NCI-H2081 treated with DMSO at 0.1 percent for 48 hours (cell line): ENCODE measurements around the gene DMAC2.
"Not testable (repeated sequence)": the region's sequence is repeated elsewhere in the genome, so short reads cannot be mapped to it uniquely, and the experiment has no call there.

Experiments
- DNase-seq: peaks from one replicate; lab custom pipeline; 2025; lab: John Stamatoyannopoulos, UW

The DMAC2 gene

DNA sequence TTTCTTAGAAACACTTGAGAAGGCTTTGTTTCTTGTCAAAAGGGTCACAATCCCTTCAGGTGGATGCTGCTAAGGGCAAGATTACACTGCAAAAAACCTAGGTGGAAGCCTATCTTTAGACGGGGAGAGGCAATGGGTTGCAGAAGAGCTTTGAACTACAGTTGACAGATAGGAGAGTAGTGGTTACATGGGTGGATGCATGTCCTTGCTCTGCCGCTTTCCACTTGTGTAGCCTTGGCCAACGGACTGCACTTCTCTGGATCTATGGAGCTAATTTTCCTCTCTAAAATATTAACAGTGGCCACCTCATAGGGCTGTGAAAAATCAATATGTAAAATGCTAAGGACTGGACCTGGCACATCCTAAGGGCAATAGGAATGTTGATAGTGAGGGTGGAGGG is 41.1 kb downstream of the DMAC2 start:
- no peak for DNase-seq

GRCh38 chr19:41398050-41398418 is 41.7 kb downstream of the DMAC2 start:
- no peak for DNase-seq

GRCh38 chr19:41397086-41398049 is 42.3 kb downstream of the DMAC2 start, which contains the start of the genes BCKDHA and EXOSC5:
Gene BCKDHA, plus strand, starts transcription at chr19:41397818. Its CDS starts 10 bp downstream, at chr19:41397828.
Gene EXOSC5, minus strand, starts transcription at chr19:41397359. Its CDS starts 31 bp downstream, at chr19:41397328.
- DNase-seq: peak; percentile 97

DNA sequence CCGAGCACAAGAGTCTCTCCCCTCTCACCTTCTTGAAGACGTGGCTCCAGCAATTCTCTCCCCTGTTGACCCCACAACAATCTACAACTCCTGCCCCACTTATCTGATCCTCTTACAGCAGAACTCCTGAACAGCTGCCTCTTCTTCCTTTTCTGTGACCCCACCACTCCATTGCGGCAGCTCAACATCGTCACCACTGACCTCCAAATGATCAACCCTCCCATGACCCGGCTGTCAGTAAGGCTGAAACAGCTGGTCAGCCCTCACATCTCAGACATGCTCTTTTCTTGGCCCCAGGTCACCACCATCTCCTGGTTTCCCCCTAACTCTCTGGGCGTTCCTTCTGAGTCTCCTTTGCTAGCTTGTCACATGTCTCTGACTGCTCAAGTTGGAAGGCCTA is 44.4 kb downstream of the DMAC2 start:
- no peak for DNase-seq

DNA sequence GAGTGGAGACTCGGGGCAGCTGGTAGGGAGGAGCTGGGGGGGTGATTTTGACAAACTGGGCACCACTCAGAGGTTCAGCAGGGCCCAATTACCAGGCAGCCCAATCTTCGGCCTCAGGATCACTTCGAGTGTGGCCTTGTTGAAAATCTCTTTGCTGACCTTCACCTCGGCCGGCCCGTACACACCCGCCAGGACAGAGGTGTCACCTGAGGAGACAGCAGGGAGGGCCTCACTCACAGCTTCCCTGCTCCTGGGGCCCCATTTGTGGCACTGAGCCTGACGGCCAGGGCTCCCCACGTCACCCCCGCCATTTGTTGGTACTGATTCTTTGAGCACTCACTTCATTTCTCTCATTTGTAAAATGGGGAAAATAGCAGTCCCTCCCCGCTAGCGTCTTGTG is 46.9 kb downstream of the DMAC2 start:
- DNase-seq: no peak

DNA sequence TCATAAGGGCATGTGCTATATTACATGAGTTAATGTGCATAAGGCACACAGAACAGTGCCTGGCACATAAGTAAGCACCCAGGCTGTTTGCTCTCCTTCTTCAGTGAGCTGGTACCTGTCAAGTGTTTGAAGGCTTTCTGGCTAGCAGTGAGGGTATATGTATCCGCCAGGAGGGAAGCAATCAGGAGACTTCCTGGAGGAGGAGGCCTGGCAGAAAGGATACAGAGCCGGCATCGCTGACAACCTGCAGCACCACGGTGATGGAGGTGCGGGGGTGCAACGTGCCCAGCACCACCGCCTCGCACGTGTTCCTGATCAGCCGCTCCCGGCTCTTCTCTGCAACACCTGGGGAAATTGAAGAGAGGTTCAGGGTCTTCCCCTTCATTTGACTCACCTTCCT is 48.1 kb downstream of the DMAC2 start:
- DNase-seq: no peak

- DNase-seq: no peak
Measured at GRCh38 chr19:41386442-41386841, 53.3 kb downstream of the DMAC2 start.

DNA sequence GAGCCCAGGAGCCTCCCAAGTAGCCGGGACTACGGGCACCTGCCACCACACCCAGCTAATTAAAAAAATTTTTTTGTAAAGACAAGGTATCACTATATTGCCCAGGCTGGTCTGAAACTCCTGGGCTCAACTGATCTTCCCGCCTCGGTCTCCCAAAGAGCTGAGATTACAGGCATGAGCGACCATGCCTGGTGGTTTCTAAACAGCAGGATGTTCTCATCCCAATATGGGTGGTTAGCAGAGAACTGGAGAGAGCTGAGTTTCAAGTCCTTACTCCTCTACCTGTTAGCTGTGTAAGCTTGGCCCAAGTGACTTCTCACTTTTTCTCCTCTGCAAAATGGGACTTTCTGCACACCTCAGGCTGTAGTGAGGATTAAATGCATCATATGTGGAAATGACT is 55.4 kb downstream of the DMAC2 start:
- DNase-seq: no peak

GRCh38 chr19:41381536-41381935 is 58.2 kb downstream of the DMAC2 start:
- not testable (repeated sequence) for DNase-seq
